Measurements from ENCODE around the gene MAP2. TPM values are rescaled to one million over a fixed set of nuclear protein-coding genes. Genes with fewer than 3 reads are reported as not detected.

MAP2 gene
- total and polyA plus RNA-seq, 2 of the 8 experiments (the other 6 are each of a cell fraction or from before 2014, with no cell fraction given) = 5.9 to 9.4 TPM

GRCh38 chr2:209512971-209513370 lies 89.1 kb downstream of the MAP2 start:
- H3K27me3 ChIP-seq (replicated peaks in 1 of 4; ENCODE audit: control insufficient read depth in 3 of 4, extremely low read depth in 1 of 4, insufficient read depth in 3 of 4, low read length in 3 of 4) = peaks cover 10 to 27% (median 12%) of the 10 kb centered on the region in 4 experiments
- POLR2A ChIA-PET (ENCODE audit: partially characterized antibody) = no interaction called here
- H3K4me1 ChIP-seq (replicated peaks in 1 of 4; ENCODE audit: control insufficient read depth in 3 of 4, insufficient read depth in 4 of 4, low read length in 3 of 4) = no peaks in the 10 kb centered on the region
- no peak overlapping the region for H4K8ac ChIP-seq (ENCODE audit: extremely low read depth, insufficient read depth, low read length)
- no peak overlapping the region for H3K4ac ChIP-seq (replicated peaks; ENCODE audit: insufficient read length, low read depth, low read length)
- no peaks in the 10 kb centered on the region for H3K79me2 ChIP-seq (ENCODE audit: control insufficient read depth in 1 of 2, insufficient read depth in 2 of 2, low read length in 2 of 2)
- H3K9me3 ChIP-seq (ENCODE audit: insufficient read depth in 2 of 2, low read depth in 1 of 2, low read length in 1 of 2) = no peaks in the 10 kb centered on the region
- H4K20me1 ChIP-seq (replicated peaks in 1 of 2; ENCODE audit: control insufficient read depth in 1 of 2, insufficient read depth in 2 of 2, low read length in 2 of 2) = no peaks in the 10 kb centered on the region
- H3K27ac ChIP-seq (ENCODE audit: low read depth, low read length) = no peak overlapping the region
- H3K18ac ChIP-seq (ENCODE audit: extremely low read depth, low read length) = no peak overlapping the region
- no peak overlapping the region for H2AFZ ChIP-seq (ENCODE audit: low read length)
- H3K4me2 ChIP-seq (ENCODE audit: insufficient read depth in 1 of 2, low read depth in 2 of 2, low read length in 2 of 2) = no peak overlapping the region
- WGBS, 2 experiments (ENCODE audit: extremely low coverage in 1 of 2, insufficient coverage in 1 of 2, insufficient read length in 1 of 2, insufficient replicate concordance in 2 of 2, low coverage in 1 of 2, low lambda C conversion rate in 2 of 2, missing lambda C conversion rate in 1 of 2) = 89% methylated on average over 2 of the region's 2 CpGs; no CpG with 5 or more reads in 1 of the 2 experiments
- H3K23me2 ChIP-seq (ENCODE audit: low read depth, low read length) = no peaks in the 10 kb centered on the region
- no peak overlapping the region for H2AK5ac ChIP-seq (ENCODE audit: low read depth, low read length)
- H2BK15ac ChIP-seq (ENCODE audit: low read length) = no peak overlapping the region
- no peaks in the 10 kb centered on the region for H3K79me1 ChIP-seq (ENCODE audit: low read depth, low read length)
- H2BK12ac ChIP-seq (ENCODE audit: low read depth, low read length) = no peak overlapping the region
- CTCF ChIA-PET (ENCODE audit: partially characterized antibody) = interaction anchor here (1.1 to 1.4 kb wide), 3 partner anchors 12 to 47 kb away, joined by 3 to 4 read pairs (median 3); no protein-coding TSS in a partner anchor
- no peak overlapping the region for H2BK20ac ChIP-seq (ENCODE audit: low read length)
- H3K9ac ChIP-seq (replicated peaks in 1 of 4; ENCODE audit: extremely low read depth in 1 of 4, low read depth in 3 of 4, low read length in 3 of 4) = no peak overlapping the region
- no peak overlapping the region for H3K4me3 ChIP-seq (ENCODE audit: extremely low read depth in 1 of 4, insufficient read depth in 2 of 4, low read depth in 3 of 4, low read length in 4 of 4)
- no peak overlapping the region for H2BK120ac ChIP-seq (replicated peaks; ENCODE audit: low read depth, low read length)
- no peak overlapping the region for H3K23ac ChIP-seq (ENCODE audit: insufficient read length)
- H3K56ac ChIP-seq (replicated peaks; ENCODE audit: insufficient read length, low read depth, low read length) = no peak overlapping the region
- H3K36me3 ChIP-seq (ENCODE audit: control insufficient read depth in 2 of 4, insufficient read depth in 4 of 4, low read length in 3 of 4) = no peaks in the 10 kb centered on the region
- no peak overlapping the region for H3K14ac ChIP-seq (ENCODE audit: insufficient read length)
- H2BK5ac ChIP-seq (ENCODE audit: low read depth, low read length) = no peak overlapping the region
- H4K91ac ChIP-seq (replicated peaks; ENCODE audit: insufficient read length, low read length) = no peak overlapping the region
- DNase-seq (ENCODE audit: low read depth in 1 of 2, low spot score in 2 of 2) (no peak), FAIRE-seq (no peak)
- no peak overlapping the region for H4K5ac ChIP-seq (ENCODE audit: insufficient read length, low read depth, low read length)
- TF ChIP-seq TAF1 (IDR thresholded peaks at IDR 0.05; ENCODE audit: low read depth, low read length) (no peak), USF2 (IDR thresholded peaks at IDR 0.05; ENCODE audit: low read length) (no peak), SIRT6 (IDR thresholded peaks at IDR 0.05; ENCODE audit: low read length) (no peak), ATF3 (IDR thresholded peaks at IDR 0.05; ENCODE audit: insufficient read depth, low read depth, low read length) (no peak), RXRA (IDR thresholded peaks at IDR 0.05; ENCODE audit: insufficient read depth, low read depth, low read length) (no peak), RFX5 (IDR thresholded peaks at IDR 0.05; ENCODE audit: borderline replicate concordance, low read depth, low read length) (no peak), TAF7 (optimal IDR thresholded peaks at IDR 0.05; ENCODE audit: borderline replicate concordance, low read depth, low read length) (no peak), TBP (IDR thresholded peaks at IDR 0.05; ENCODE audit: low read depth, low read length) (no peak), CBX8 (IDR thresholded peaks at IDR 0.05; ENCODE audit: borderline replicate concordance, low read depth, low read length) (no peak), SRF (IDR thresholded peaks at IDR 0.05; ENCODE audit: low read depth, low read length) (no peak)

All from H1 (cell line).